HG03442 (cell line): ENCODE measurements around the gene DIP2C.
"Not testable (repeated sequence)": the region's sequence is repeated elsewhere in the genome, so short reads cannot be mapped to it uniquely, and the experiment has no call there.

Experiments used
- ATAC-seq: cut with Tn5 transposase; IDR thresholded peaks from one replicate; pipeline ENCODE4 v1.9.1; 2021; ENCODE audit warnings: mild to moderate bottlenecking, moderate library complexity; ENCODE audit not compliant: unreplicated experiment

Gene DIP2C

GRCh38 chr10:615583-616152 is 73.8 kb downstream of the DIP2C start:
- ATAC-seq: no peak

GRCh38 chr10:614790-615582 is 74.5 kb downstream of the DIP2C start:
- ATAC-seq: no peak

GRCh38 chr10:614139-614711 is 75.2 kb downstream of the DIP2C start:
- ATAC-seq: no peak

- no peak for ATAC-seq
Measured at GRCh38 chr10:613271-614138, 76.0 kb downstream of the DIP2C start.

- no peak for ATAC-seq
Measured at GRCh38 chr10:612696-613095, 76.8 kb downstream of the DIP2C start.

- ATAC-seq: not testable (repeated sequence)
Measured at GRCh38 chr10:610642-611305, 78.7 kb downstream of the DIP2C start.

GRCh38 chr10:609868-610545 is 79.5 kb downstream of the DIP2C start:
- ATAC-seq: no peak

- ATAC-seq: no peak
Measured at GRCh38 chr10:609262-609658, 80.2 kb downstream of the DIP2C start.

GRCh38 chr10:608331-609261 is 80.9 kb downstream of the DIP2C start:
- ATAC-seq: no peak

- ATAC-seq: no peak
Measured at GRCh38 chr10:607545-608185, 81.8 kb downstream of the DIP2C start.

- ATAC-seq: no peak
Measured at GRCh38 chr10:606762-607544, 82.5 kb downstream of the DIP2C start.

- ATAC-seq: no peak
Measured at GRCh38 chr10:605632-606325, 83.7 kb downstream of the DIP2C start.

- ATAC-seq: no peak
Measured at GRCh38 chr10:604716-605631, 84.5 kb downstream of the DIP2C start.

- no peak for ATAC-seq
Measured at GRCh38 chr10:603745-604144, 85.7 kb downstream of the DIP2C start.

- no peak for ATAC-seq
Measured at GRCh38 chr10:602391-603005, 87.0 kb downstream of the DIP2C start.

- no peak for ATAC-seq
Measured at GRCh38 chr10:601660-601963, 87.9 kb downstream of the DIP2C start.
